Measurements from ENCODE around the gene ARHGEF5.
A peak's percentile ranks its signal among the peaks of the same experiment; 100 is the strongest.

The ARHGEF5 gene

GRCh38 chr7:144391014-144391413, 35.8 kb downstream of the ARHGEF5 start:
- TF ChIP-seq CTCF (conservative IDR thresholded peaks at IDR 0.05), result no peak
- H3K27ac ChIP-seq, result peak overlapping the region; percentile 93

- peak; percentile 88 for TF ChIP-seq CTCF (conservative IDR thresholded peaks at IDR 0.05)
These were observed 36.6 kb downstream of the ARHGEF5 start for GRCh38 chr7:144391823-144392255.

GRCh38 chr7:144397086-144397485, 41.9 kb downstream of the ARHGEF5 start:
- TF ChIP-seq CTCF (conservative IDR thresholded peaks at IDR 0.05), result no peak

More at GRCh38 chr7:144391823-144392255, 36.6 kb downstream of the ARHGEF5 start:
- H3K27ac ChIP-seq, result peak overlapping the region; percentile 93

GRCh38 chr7:144398291-144398690, 43.1 kb downstream of the ARHGEF5 start:
- TF ChIP-seq CTCF (conservative IDR thresholded peaks at IDR 0.05), result no peak
- H3K27ac ChIP-seq, result no peak overlapping the region

More at GRCh38 chr7:144397086-144397485, 41.9 kb downstream of the ARHGEF5 start:
- no peak overlapping the region for H3K27ac ChIP-seq

- no peak overlapping the region for H3K27ac ChIP-seq
- no peak for TF ChIP-seq CTCF (conservative IDR thresholded peaks at IDR 0.05)
These were observed 43.7 kb downstream of the ARHGEF5 start for GRCh38 chr7:144398911-144399310.

DNA sequence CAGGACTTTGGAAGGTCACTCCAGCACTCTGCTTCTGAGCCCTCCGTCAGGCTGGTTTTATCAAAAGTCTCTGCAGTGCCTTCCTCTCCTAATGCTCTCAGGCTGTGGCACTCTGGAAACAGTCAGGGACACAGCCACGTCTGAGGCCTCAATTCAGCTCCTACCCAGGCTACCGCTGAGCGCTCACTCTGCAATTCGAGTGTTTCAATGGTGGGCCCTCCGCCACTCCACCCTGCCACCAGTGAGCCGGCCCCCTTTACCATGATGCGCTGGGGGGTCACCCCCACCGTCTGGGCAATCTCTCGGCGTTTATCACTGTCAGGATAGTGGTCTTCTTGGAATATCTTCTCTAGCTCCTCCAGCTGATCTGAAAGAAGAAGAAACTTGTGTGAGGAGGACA, 44.7 kb downstream of the ARHGEF5 start:
- TF ChIP-seq CTCF (conservative IDR thresholded peaks at IDR 0.05), result no peak

DNA sequence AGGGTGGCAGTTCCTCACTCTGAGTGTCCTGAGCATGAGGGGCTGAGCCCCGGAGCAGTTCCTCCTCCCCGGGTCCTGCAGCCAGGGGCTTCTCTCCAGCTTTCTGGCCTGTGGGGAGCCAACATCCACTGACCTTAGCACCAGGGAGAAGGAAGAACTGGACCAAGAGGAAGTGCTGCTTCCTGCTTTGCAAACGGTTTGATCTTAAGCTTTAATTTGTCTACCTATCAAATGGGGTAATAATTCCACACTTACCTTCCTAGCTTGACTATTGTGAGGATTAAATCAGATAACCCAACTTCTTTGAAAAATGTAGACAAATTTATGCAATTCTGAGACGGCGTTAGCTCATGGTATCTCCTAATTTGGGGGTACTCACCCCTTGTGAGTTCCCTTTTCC, 46.3 kb downstream of the ARHGEF5 start:
- H3K27ac ChIP-seq, result no peak overlapping the region
- no peak for TF ChIP-seq CTCF (conservative IDR thresholded peaks at IDR 0.05)

More for the DNA sequence above, 44.7 kb downstream of the ARHGEF5 start:
- no peak overlapping the region for H3K27ac ChIP-seq
